HCT116 (cell line): ENCODE results near the gene HOXC11. TPM values are rescaled to one million over a fixed set of nuclear protein-coding genes. Genes with fewer than 3 reads are reported as not detected.

Source experiments
- ATAC-seq: fragments of 200-7000 bp; cut with Tn5 transposase; 2 replicates; pipeline ENCODE4 v1.9.1; 2020; ENCODE audit warnings: mild to moderate bottlenecking, moderate library complexity
- BruUV-seq: library from RNA; stranded (reverse); fragments of 400-500 nt; replicated peaks from 2 replicates; lab custom pipeline; 2021; lab: Mats Ljungman, UMichigan
- CTCF ChIA-PET: fragments of 300-600 bp; sonication (Branson Sonifier 250); formaldehyde crosslinking; loops from one replicate; lab custom pipeline; 2021; ENCODE audit warnings: antibody characterized with exemption; lab: Charles Lee
- POLR2A ChIA-PET: fragments of 300-600, 350-600 bp; sonication (Branson Sonifier 250); formaldehyde crosslinking; loops from one replicate; lab custom pipeline; 2021; ENCODE audit warnings: antibody characterized with exemption; lab: Charles Lee
- RAD21 ChIA-PET, 2 experiments: fragments of 300-600 bp; sonication (Branson Sonifier 250); formaldehyde crosslinking; loops; one replicate each; lab custom pipeline; 2023; ENCODE audit warnings: low total read pairs in 2 of 2; ENCODE audit not compliant: uncharacterized antibody in 2 of 2, unreplicated experiment in 2 of 2, low non-redundant PET in 1 of 2; lab: Charles Lee
- DNase-seq: peaks from one replicate; pipeline ENCODE4 v3.0.0-alpha.2; 2010; ENCODE audit warnings: low read depth, low spot score
- H2AFZ ChIP-seq: fragments of 200-600 bp; shearing (Covaris generic), sonication (generic); 2 replicates; pipeline ENCODE4 v1.6.1; 2017; ENCODE audit warnings: low read depth, mixed run types, mixed read lengths, antibody characterized with exemption, low read length; ENCODE audit not compliant: poor library complexity, severe bottlenecking
- H3K27ac ChIP-seq: 2 replicates; pipeline ENCODE4 v1.5.1; 2012; ENCODE audit warnings: low read depth, low read length
- H3K27me3 ChIP-seq: fragments of 200-600 bp; sonication (generic); 2 replicates; pipeline ENCODE4 v1.6.1; 2016; ENCODE audit warnings: mixed run types, low read length, mixed read lengths; ENCODE audit not compliant: insufficient read depth
- H3K36me3 ChIP-seq, 2 experiments: fragments of 200-500 bp in 1 of 2; fragments of 200-600 bp in 1 of 2; sonication (Bioruptor generic) in 1 of 2; sonication (generic) in 1 of 2; 2 replicates each; pipeline versions ENCODE4 v1.5.1 to v1.6.1; 2014 to 2016; ENCODE audit warnings: low read length in 2 of 2, inconsistent platforms in 1 of 2, mixed read lengths in 1 of 2, mixed run types in 1 of 2; ENCODE audit not compliant: insufficient read depth in 2 of 2, control insufficient read depth in 1 of 2
- H3K4me1 ChIP-seq, 2 experiments: fragments of 200-600 bp in 1 of 2; sonication (generic) in 1 of 2; 2 replicates each; pipeline versions ENCODE4 v1.5.1 to v1.6.1; 2012 to 2017; ENCODE audit warnings: low read length in 2 of 2, inconsistent platforms in 1 of 2, mild to moderate bottlenecking in 1 of 2, mixed read lengths in 1 of 2, mixed run types in 1 of 2, moderate library complexity in 1 of 2; ENCODE audit not compliant: insufficient read depth in 2 of 2, control insufficient read depth in 1 of 2
- H3K4me2 ChIP-seq: fragments of 200-600 bp; sonication (generic); 2 replicates; pipeline ENCODE4 v1.6.1; 2017; ENCODE audit warnings: mixed run types, low read length, mixed read lengths
- H3K4me3 ChIP-seq, 2 experiments: fragments of 200-600 bp in 1 of 2; sonication (generic) in 1 of 2; replicated peaks in 1 of 2; 2 replicates each; pipeline ENCODE4 v1.5.1; 2011 to 2016; ENCODE audit warnings: low read length in 2 of 2, control low read depth in 1 of 2, low read depth in 1 of 2, mild to moderate bottlenecking in 1 of 2, mixed read lengths in 1 of 2, mixed run types in 1 of 2
- H3K79me2 ChIP-seq: fragments of 200-600 bp; sonication (generic); 2 replicates; pipeline ENCODE4 v1.6.1; 2017; ENCODE audit warnings: mild to moderate bottlenecking, mixed run types, low read length, moderate library complexity, mixed read lengths; ENCODE audit not compliant: insufficient read depth
- H3K9ac ChIP-seq: fragments of 200-600 bp; sonication (generic); 2 replicates; pipeline ENCODE4 v1.6.1; 2016; ENCODE audit warnings: low read length, mixed read lengths
- H3K9me2 ChIP-seq: fragments of 200-600 bp; sonication (generic), shearing (Covaris generic); 2 replicates; pipeline ENCODE4 v1.6.1; 2017; ENCODE audit warnings: mixed run types, mild to moderate bottlenecking, moderate library complexity; ENCODE audit not compliant: insufficient read depth
- H3K9me3 ChIP-seq, 2 experiments: fragments of 200-500 bp in 1 of 2; fragments of 200-600 bp in 1 of 2; sonication (Bioruptor generic) in 1 of 2; sonication (generic) in 1 of 2; 2 replicates each; pipeline ENCODE4 v1.6.1; 2014 to 2017; ENCODE audit warnings: low read length in 2 of 2, mixed read lengths in 2 of 2, inconsistent platforms in 1 of 2, low read depth in 1 of 2, mild to moderate bottlenecking in 1 of 2, mixed run types in 1 of 2, moderate library complexity in 1 of 2; ENCODE audit not compliant: control insufficient read depth in 1 of 2, insufficient read depth in 1 of 2
- H4K20me1 ChIP-seq: fragments of 200-600 bp; sonication (generic), shearing (Covaris generic); 2 replicates; pipeline ENCODE4 v1.6.1; 2017; ENCODE audit warnings: mixed run types, mild to moderate bottlenecking, moderate library complexity; ENCODE audit not compliant: insufficient read depth
- ATF3 ChIP-seq: IDR thresholded peaks from 2 replicates; pipeline ENCODE4 v1.6.1; 2012
- CEBPB ChIP-seq: IDR thresholded peaks from 2 replicates; pipeline ENCODE4 v1.6.1; 2012; ENCODE audit warnings: low read depth
- EGR1 ChIP-seq: IDR thresholded peaks from 2 replicates; pipeline ENCODE4 v1.6.1; 2012; ENCODE audit warnings: low read depth
- EZH2 ChIP-seq: fragments of 200-600 bp; sonication (generic); IDR thresholded peaks from 2 replicates; pipeline ENCODE4 v1.6.1; 2017; ENCODE audit warnings: antibody characterized with exemption, mixed run types
- EZH2phosphoT487 ChIP-seq: fragments of 200-600 bp; IDR thresholded peaks from 2 replicates; pipeline ENCODE4 v1.6.1; 2018; ENCODE audit warnings: antibody characterized with exemption, borderline replicate concordance
- JUND ChIP-seq: IDR thresholded peaks from 2 replicates; pipeline ENCODE4 v1.6.1; 2012
- POLR2A ChIP-seq: IDR thresholded peaks from 2 replicates; pipeline ENCODE4 v1.7.0; 2011; ENCODE audit warnings: borderline replicate concordance; ENCODE audit not compliant: insufficient read depth, insufficient read length; ENCODE audit errors: extremely low read depth
- POLR2AphosphoS5 ChIP-seq: IDR thresholded peaks from 2 replicates; pipeline ENCODE4 v1.6.1; 2011; ENCODE audit warnings: mild to moderate bottlenecking, low read depth, low read length, moderate library complexity
- REST ChIP-seq: IDR thresholded peaks from 2 replicates; pipeline ENCODE4 v1.6.1; 2012; ENCODE audit warnings: low read depth
- SIN3A ChIP-seq: IDR thresholded peaks from 2 replicates; pipeline ENCODE4 v1.6.1; 2012; ENCODE audit warnings: low read depth
- SP1 ChIP-seq: IDR thresholded peaks from 2 replicates; pipeline ENCODE4 v1.6.1; 2012; ENCODE audit warnings: low read depth
- TCF7L2 ChIP-seq: IDR thresholded peaks from 2 replicates; pipeline ENCODE4 v1.7.0; 2011; ENCODE audit warnings: borderline replicate concordance, inconsistent platforms; ENCODE audit not compliant: insufficient read depth, insufficient read length; ENCODE audit errors: extremely low read depth
- YY1 ChIP-seq: IDR thresholded peaks from 2 replicates; pipeline ENCODE4 v1.6.1; 2011; ENCODE audit warnings: low read length, low read depth, moderate library complexity, mild to moderate bottlenecking; ENCODE audit not compliant: insufficient replicate concordance; ENCODE audit errors: extremely low read depth
- ZBTB33 ChIP-seq: IDR thresholded peaks from 2 replicates; pipeline ENCODE4 v1.6.1; 2011; ENCODE audit warnings: mild to moderate bottlenecking, low read length, moderate library complexity; ENCODE audit not compliant: insufficient replicate concordance; ENCODE audit errors: extremely low read depth
- ZNF274 ChIP-seq: fragments of 200-500 bp; sonication (Bioruptor generic); IDR thresholded peaks from 2 replicates; pipeline ENCODE4 v1.6.1; 2014; ENCODE audit warnings: mild to moderate bottlenecking, low read depth, low read length, inconsistent platforms
- intact Hi-C: fragments of 100-400 bp; cut with micrococcal nuclease; formaldehyde crosslinking; loops from 2 replicates; pipeline ENCODE4 v1.10.0; 2022
- total RNA-seq: library from RNA; stranded (reverse); gene quantifications from one replicate; pipeline ENCODE4 v1.2.1, GENCODE V29; 2021; ENCODE audit not compliant: unreplicated experiment

HOXC11 gene
- total RNA-seq, 1 experiment from 2014 or later = 0.22 TPM

- DNase-seq (no peak), ATAC-seq (no peak)
- no TSS peak for BruUV-seq
- peaks cover 4% of the 10 kb centered on the region; the same call in 1 of the 2 replicates for H3K27me3 ChIP-seq
- TF ChIP-seq EZH2phosphoT487 = no peak
- TF ChIP-seq YY1 = no peak
- no peak for TF ChIP-seq CEBPB
- no peak for TF ChIP-seq ZNF274
- TF ChIP-seq TCF7L2 = no peak
- TF ChIP-seq SP1 = no peak
- no peak for TF ChIP-seq POLR2A
- TF ChIP-seq ZBTB33 = no peak
- TF ChIP-seq SIN3A = no peak
- TF ChIP-seq EGR1 = no peak
- no peak for TF ChIP-seq POLR2AphosphoS5
- no peak for TF ChIP-seq EZH2
- no peak for TF ChIP-seq ATF3
- TF ChIP-seq JUND = no peak
- TF ChIP-seq REST = no peak
- peaks cover 0 to 14% of the 10 kb centered on the region in 2 experiments; a peak in 2 of 4 replicates for H3K4me1 ChIP-seq
- no peak overlapping the region for H2AFZ ChIP-seq
- H3K4me2 ChIP-seq = no peak overlapping the region
- intact Hi-C loops = no loop called here
- H4K20me1 ChIP-seq = no peaks in the 10 kb centered on the region
- H3K9me2 ChIP-seq = no peaks in the 10 kb centered on the region
- H3K9me3 ChIP-seq = no peaks in the 10 kb centered on the region
- no peak overlapping the region for H3K9ac ChIP-seq
- ChIA-PET CTCF (no interaction called here), RAD21 (no interaction called here), POLR2A (no interaction called here)
- H3K27ac ChIP-seq = no peak overlapping the region
- H3K4me3 ChIP-seq = no peak overlapping the region
- no peaks in the 10 kb centered on the region for H3K36me3 ChIP-seq
- no peaks in the 10 kb centered on the region for H3K79me2 ChIP-seq
Observed at GRCh38 chr12:53972152-53972702, 699 bp upstream of the HOXC11 start.
